H7 (cell line): ENCODE results near the gene SREBF1. TPM values are rescaled to one million over a fixed set of nuclear protein-coding genes. Genes with fewer than 3 reads are reported as not detected.
A peak's percentile ranks its signal among the peaks of the same experiment; 100 is the strongest.
"Not testable (repeated sequence)": the region's sequence is repeated elsewhere in the genome, so short reads cannot be mapped to it uniquely, and the experiment has no call there.

Source experiments
- DNase-seq: peaks from one replicate; pipeline ENCODE4 v3.0.0; 2012
- H3K27me3 ChIP-seq: 2 replicates; pipeline ENCODE4 v1.6.0; 2011; ENCODE audit warnings: mild to moderate bottlenecking, low read length; ENCODE audit not compliant: control insufficient read depth, insufficient read depth
- H3K36me3 ChIP-seq: replicated peaks from 2 replicates; pipeline ENCODE4 v1.5.1; 2011; ENCODE audit warnings: low read length; ENCODE audit not compliant: control insufficient read depth, insufficient read depth
- H3K4me3 ChIP-seq: 2 replicates; pipeline ENCODE4 v1.5.1; 2011; ENCODE audit warnings: low read depth, mild to moderate bottlenecking, control low read depth, low read length, moderate library complexity; ENCODE audit not compliant: insufficient read depth
- total RNA-seq: library from RNA; depleted of rRNA; stranded (reverse); fragments of >200 nt; shearing (Covaris generic); gene quantifications from 2 replicates; pipeline ENCODE4 v1.2.3, GENCODE V29; 2014

The SREBF1 gene
- total RNA-seq, 1 experiment from 2014 or later, result 43.6 TPM

- Histone ChIP-seq H3K36me3 (peaks cover 3% of the 10 kb centered on the region), H3K4me3 (peak overlapping the region; percentile 54), H3K27me3 (peaks cover 20% of the 10 kb centered on the region)
- peak; percentile 79 for DNase-seq
Observed at GRCh38 chr17:17808706-17809432, 27.9 kb downstream of the SREBF1 start.

- not testable (repeated sequence) for H3K36me3 ChIP-seq, DNase-seq, H3K4me3 ChIP-seq
- peaks cover 20% of the 10 kb centered on the region for H3K27me3 ChIP-seq
Observed at GRCh38 chr17:17808200-17808599, 28.6 kb downstream of the SREBF1 start.

- H3K36me3 ChIP-seq, result no peaks in the 10 kb centered on the region
- H3K4me3 ChIP-seq, result no peak overlapping the region
- peaks cover 20% of the 10 kb centered on the region for H3K27me3 ChIP-seq
- DNase-seq, result no peak
Observed at GRCh38 chr17:17807440-17807839, 29.3 kb downstream of the SREBF1 start.

- no peak for DNase-seq
- Histone ChIP-seq H3K36me3 (no peaks in the 10 kb centered on the region), H3K4me3 (no peak overlapping the region), H3K27me3 (peaks cover 20% of the 10 kb centered on the region)
Observed at GRCh38 chr17:17806611-17807274, 30.0 kb downstream of the SREBF1 start.

- Histone ChIP-seq H3K4me3 (no peak overlapping the region), H3K36me3 (no peaks in the 10 kb centered on the region), H3K27me3 (peaks cover 20% of the 10 kb centered on the region)
- no peak for DNase-seq
Observed at GRCh38 chr17:17806035-17806434, 30.8 kb downstream of the SREBF1 start.

GRCh38 chr17:17805575-17805974 lies 31.2 kb downstream of the SREBF1 start:
- no peaks in the 10 kb centered on the region for H3K36me3 ChIP-seq
- H3K4me3 ChIP-seq, result no peak overlapping the region
- H3K27me3 ChIP-seq, result peaks cover 16% of the 10 kb centered on the region
- no peak for DNase-seq

- Histone ChIP-seq H3K4me3 (no peak overlapping the region), H3K36me3 (no peaks in the 10 kb centered on the region), H3K27me3 (peaks cover 7% of the 10 kb centered on the region)
- DNase-seq, result no peak
Observed at GRCh38 chr17:17804007-17804406, 32.8 kb downstream of the SREBF1 start.

- no peak overlapping the region for H3K4me3 ChIP-seq
- H3K27me3 ChIP-seq, result peaks cover 1% of the 10 kb centered on the region; the same call in 1 of the 2 replicates
- peak; percentile 65 for DNase-seq
- no peaks in the 10 kb centered on the region for H3K36me3 ChIP-seq
Observed at GRCh38 chr17:17801800-17802481, 34.8 kb downstream of the SREBF1 start.

GRCh38 chr17:17800504-17801021 lies 36.2 kb downstream of the SREBF1 start:
- Histone ChIP-seq H3K27me3 (no peaks in the 10 kb centered on the region), H3K36me3 (no peaks in the 10 kb centered on the region), H3K4me3 (no peak overlapping the region)
- peak; percentile 69 for DNase-seq

- peak; percentile 56 for DNase-seq
- Histone ChIP-seq H3K4me3 (no peak overlapping the region), H3K27me3 (no peaks in the 10 kb centered on the region), H3K36me3 (no peaks in the 10 kb centered on the region)
Observed at GRCh38 chr17:17798573-17799255, 38.1 kb downstream of the SREBF1 start.

GRCh38 chr17:17798010-17798556 lies 38.7 kb downstream of the SREBF1 start:
- Histone ChIP-seq H3K36me3 (no peaks in the 10 kb centered on the region), H3K27me3 (no peaks in the 10 kb centered on the region), H3K4me3 (no peak overlapping the region)
- DNase-seq, result peak; percentile 62

GRCh38 chr17:17797119-17797809 lies 39.5 kb downstream of the SREBF1 start:
- Histone ChIP-seq H3K36me3 (no peaks in the 10 kb centered on the region), H3K27me3 (no peaks in the 10 kb centered on the region), H3K4me3 (no peak overlapping the region)
- DNase-seq, result peak; percentile 55

- H3K27me3 ChIP-seq, result peaks cover 3% of the 10 kb centered on the region; the same call in 1 of the 2 replicates
- DNase-seq, result peak; percentile 53
Observed at GRCh38 chr17:17796787-17797061, 40.1 kb downstream of the SREBF1 start.

More at GRCh38 chr17:17796787-17797061, 40.1 kb downstream of the SREBF1 start:
- Histone ChIP-seq H3K4me3 (no peak overlapping the region), H3K36me3 (no peaks in the 10 kb centered on the region)
